ENCODE measurements around the gene SP2. TPM values are rescaled to one million over a fixed set of nuclear protein-coding genes. Genes with fewer than 3 reads are reported as not detected.

The SP2 gene
- polyA plus RNA-seq, 3 donors: 3.1 to 26.7 (median 6.8) TPM

DNA sequence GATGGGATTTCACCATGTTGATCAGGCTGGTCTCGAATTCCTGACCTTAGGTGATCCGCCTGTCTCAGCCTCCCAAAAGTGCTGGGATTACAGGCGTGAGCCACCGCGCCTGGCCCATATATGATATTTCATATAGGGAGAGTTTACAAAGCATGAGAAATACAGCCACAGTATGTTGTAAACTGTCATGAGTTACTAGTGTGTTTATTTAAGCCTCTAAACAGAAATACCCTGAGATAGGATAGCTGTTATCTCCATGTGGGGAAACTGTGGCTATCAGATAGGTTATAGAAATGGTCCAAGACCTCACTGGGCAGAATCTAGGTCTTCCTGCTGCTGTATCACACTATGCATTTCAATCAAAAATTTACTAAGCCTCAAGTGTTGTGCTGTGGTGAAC is 72.8 kb downstream of the SP2 start:
- Histone ChIP-seq H3K9me3 (replicated peaks in 1 of 2; ENCODE audit: control insufficient read depth in 1 of 2, insufficient read depth in 1 of 2, low read length in 2 of 2) (no peaks in the 10 kb centered on the region), H3K27ac (ENCODE audit: low read depth in 1 of 2, low read length in 2 of 2) (no peak overlapping the region), H2AFZ (ENCODE audit: insufficient read depth, low read depth, low read length, poor library complexity, severe bottlenecking) (no peak overlapping the region), H3K79me2 (ENCODE audit: insufficient read depth, low read length) (peaks cover 26% of the 10 kb centered on the region), H3K4me1 (ENCODE audit: control insufficient read depth in 1 of 2, insufficient read depth in 2 of 2, low read length in 2 of 2) (peaks cover 20 to 22% of the 10 kb centered on the region in 2 donors), H3K9ac (ENCODE audit: insufficient read depth, low read length, poor library complexity, severe bottlenecking) (no peak overlapping the region), H4K20me1 (ENCODE audit: insufficient read depth, low read length) (no peaks in the 10 kb centered on the region), H3K27me3 (ENCODE audit: control insufficient read depth in 2 of 2, insufficient read depth in 2 of 2, low read length in 2 of 2) (no peaks in the 10 kb centered on the region), H3K36me3 (replicated peaks in 1 of 2; ENCODE audit: control insufficient read depth in 1 of 2, insufficient read depth in 2 of 2, low read length in 2 of 2) (peaks cover 4 to 9% of the 10 kb centered on the region in 2 donors), H3K4me3 (replicated peaks in 1 of 3; ENCODE audit: low read depth in 2 of 3, low read length in 3 of 3) (no peak overlapping the region), H3K4me2 (replicated peaks; ENCODE audit: extremely low read depth, low read length, poor library complexity, severe bottlenecking) (no peak overlapping the region)
- intact Hi-C loops (cut with micrococcal nuclease): no loop called here
- H3K9me3 Mint-ChIP-seq: peaks cover 0 to 2% (median 0%) of the 10 kb centered on the region in 7 donors
- H3K27ac Mint-ChIP-seq: no peak overlapping the region
- 100% methylated on average over 5 of the region's 5 CpGs for whole genome bisulfite sequencing (ENCODE audit: insufficient coverage)
- H3K4me1 Mint-ChIP-seq: peaks cover 23% of the 10 kb centered on the region
- H3K4me3 Mint-ChIP-seq: no peak overlapping the region
- H3K27me3 Mint-ChIP-seq (ENCODE audit: low read depth in 3 of 3): peaks cover 2% of the 10 kb centered on the region in 3 donors
- H3K36me3 Mint-ChIP-seq: peaks cover 7 to 8% of the 10 kb centered on the region in 2 donors
- TF ChIP-seq, protein P1, sequence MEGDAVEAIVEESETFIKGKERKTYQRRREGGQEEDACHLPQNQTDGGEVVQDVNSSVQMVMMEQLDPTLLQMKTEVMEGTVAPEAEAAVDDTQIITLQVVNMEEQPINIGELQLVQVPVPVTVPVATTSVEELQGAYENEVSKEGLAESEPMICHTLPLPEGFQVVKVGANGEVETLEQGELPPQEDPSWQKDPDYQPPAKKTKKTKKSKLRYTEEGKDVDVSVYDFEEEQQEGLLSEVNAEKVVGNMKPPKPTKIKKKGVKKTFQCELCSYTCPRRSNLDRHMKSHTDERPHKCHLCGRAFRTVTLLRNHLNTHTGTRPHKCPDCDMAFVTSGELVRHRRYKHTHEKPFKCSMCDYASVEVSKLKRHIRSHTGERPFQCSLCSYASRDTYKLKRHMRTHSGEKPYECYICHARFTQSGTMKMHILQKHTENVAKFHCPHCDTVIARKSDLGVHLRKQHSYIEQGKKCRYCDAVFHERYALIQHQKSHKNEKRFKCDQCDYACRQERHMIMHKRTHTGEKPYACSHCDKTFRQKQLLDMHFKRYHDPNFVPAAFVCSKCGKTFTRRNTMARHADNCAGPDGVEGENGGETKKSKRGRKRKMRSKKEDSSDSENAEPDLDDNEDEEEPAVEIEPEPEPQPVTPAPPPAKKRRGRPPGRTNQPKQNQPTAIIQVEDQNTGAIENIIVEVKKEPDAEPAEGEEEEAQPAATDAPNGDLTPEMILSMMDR (IDR thresholded peaks at IDR 0.05): no peak
- DNase-seq: no peak

- Histone ChIP-seq H3K79me2 (ENCODE audit: insufficient read depth, low read length) (peaks cover 31% of the 10 kb centered on the region), H3K9ac (ENCODE audit: insufficient read depth, low read length, poor library complexity, severe bottlenecking) (no peak overlapping the region), H3K27ac (ENCODE audit: low read depth in 1 of 2, low read length in 2 of 2) (no peak overlapping the region), H3K9me3 (replicated peaks in 1 of 2; ENCODE audit: control insufficient read depth in 1 of 2, insufficient read depth in 1 of 2, low read length in 2 of 2) (no peaks in the 10 kb centered on the region), H4K20me1 (ENCODE audit: insufficient read depth, low read length) (no peaks in the 10 kb centered on the region), H3K27me3 (ENCODE audit: control insufficient read depth in 2 of 2, insufficient read depth in 2 of 2, low read length in 2 of 2) (no peaks in the 10 kb centered on the region), H3K4me3 (replicated peaks in 1 of 3; ENCODE audit: low read depth in 2 of 3, low read length in 3 of 3) (peak overlapping the region; percentile 19 to 99 (median 21)), H3K36me3 (replicated peaks in 1 of 2; ENCODE audit: control insufficient read depth in 1 of 2, insufficient read depth in 2 of 2, low read length in 2 of 2) (peaks cover 16 to 22% of the 10 kb centered on the region in 2 donors), H2AFZ (ENCODE audit: insufficient read depth, low read depth, low read length, poor library complexity, severe bottlenecking) (peak overlapping the region; percentile 99), H3K4me2 (replicated peaks; ENCODE audit: extremely low read depth, low read length, poor library complexity, severe bottlenecking) (peak overlapping the region; percentile 89), H3K4me1 (ENCODE audit: control insufficient read depth in 1 of 2, insufficient read depth in 2 of 2, low read length in 2 of 2) (peaks cover 20 to 22% of the 10 kb centered on the region in 2 donors)
- peaks cover 2% of the 10 kb centered on the region in 3 donors for H3K27me3 Mint-ChIP-seq (ENCODE audit: low read depth in 3 of 3)
- peaks cover 20% of the 10 kb centered on the region in 2 donors for H3K36me3 Mint-ChIP-seq
- H3K27ac Mint-ChIP-seq: peak overlapping the region in 5 of 7 donors; percentile 1 to 61 (median 17)
- intact Hi-C loops (cut with micrococcal nuclease): loop anchor here in 1 of 2 donors (5.0 to 10.0 kb wide), 2 partner anchors 128 to 135 kb away; partner anchors contain the start of genes CBX1, SCRN2 and SNX11
- peak overlapping the region; percentile 88 to 91 for H3K4me3 Mint-ChIP-seq
- peaks cover 23% of the 10 kb centered on the region for H3K4me1 Mint-ChIP-seq
- DNase-seq: no peak
- 67% methylated on average over 10 of the region's 15 CpGs for WGBS (ENCODE audit: insufficient coverage)
- H3K9me3 Mint-ChIP-seq: peaks cover 0 to 2% (median 0%) of the 10 kb centered on the region in 7 donors
- TF ChIP-seq, protein P1 (IDR thresholded peaks at IDR 0.05): no peak
These were observed 74.1 kb downstream of the SP2 start for GRCh38 chr17:47969930-47970724.
